GM23248 (cell line): ENCODE results near the gene TBC1D13.

Experiments used
- EZH2 ChIP-seq: fragments of 200-600 bp; sonication (generic); IDR thresholded peaks from 2 replicates; pipeline ENCODE4 v1.6.1; 2018; ENCODE audit warnings: antibody characterized with exemption, mild to moderate bottlenecking; ENCODE audit not compliant: insufficient read depth, poor library complexity, severe bottlenecking
- EZH2phosphoT487 ChIP-seq: fragments of 200-600 bp; sonication (generic); IDR thresholded peaks from 2 replicates; pipeline ENCODE4 v1.6.1; 2018; ENCODE audit warnings: antibody characterized with exemption, moderate library complexity, mild to moderate bottlenecking, low read depth; ENCODE audit not compliant: insufficient read depth

- TF ChIP-seq EZH2phosphoT487 (no peak), EZH2 (no peak)
Measured at GRCh38 chr9:128785427-128785826, 1.6 kb upstream of the TBC1D13 start.
